PC-9 (cell line): ENCODE results near the gene TOGARAM2.

Experiments used
- EZH2 ChIP-seq: fragments of 200-600 bp; sonication (generic); IDR thresholded peaks from 2 replicates; pipeline ENCODE4 v1.8.0; 2017; ENCODE audit warnings: antibody characterized with exemption, low read depth
- TF ChIP-seq, protein P1 (sequence below): fragments of 200-600 bp; sonication (generic); conservative IDR thresholded peaks from 2 replicates; pipeline ENCODE4 v1.6.1; 2017; ENCODE audit warnings: mixed run types, antibody characterized with exemption, mild to moderate bottlenecking, moderate library complexity

DNA sequence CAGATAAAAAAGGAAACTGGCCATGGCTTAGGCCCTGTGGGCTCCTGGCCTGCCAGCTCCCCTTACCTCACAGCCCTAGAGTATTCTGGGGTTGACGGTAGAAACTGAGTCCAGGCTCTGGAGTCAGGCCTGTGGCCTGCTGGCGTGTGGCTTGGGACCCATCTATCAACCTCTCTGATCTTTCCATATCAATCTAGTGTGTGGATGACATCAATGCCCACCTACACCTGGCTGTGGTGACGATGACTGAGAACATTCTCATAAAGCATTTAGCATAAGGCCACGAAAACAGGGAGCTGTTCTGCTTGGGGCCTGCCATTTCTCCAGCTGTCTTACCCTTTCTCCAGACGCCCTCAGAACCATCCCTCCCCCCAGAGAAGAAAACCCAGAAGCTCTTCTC is 75.4 kb downstream of the TOGARAM2 start:
- TF ChIP-seq, protein P1, sequence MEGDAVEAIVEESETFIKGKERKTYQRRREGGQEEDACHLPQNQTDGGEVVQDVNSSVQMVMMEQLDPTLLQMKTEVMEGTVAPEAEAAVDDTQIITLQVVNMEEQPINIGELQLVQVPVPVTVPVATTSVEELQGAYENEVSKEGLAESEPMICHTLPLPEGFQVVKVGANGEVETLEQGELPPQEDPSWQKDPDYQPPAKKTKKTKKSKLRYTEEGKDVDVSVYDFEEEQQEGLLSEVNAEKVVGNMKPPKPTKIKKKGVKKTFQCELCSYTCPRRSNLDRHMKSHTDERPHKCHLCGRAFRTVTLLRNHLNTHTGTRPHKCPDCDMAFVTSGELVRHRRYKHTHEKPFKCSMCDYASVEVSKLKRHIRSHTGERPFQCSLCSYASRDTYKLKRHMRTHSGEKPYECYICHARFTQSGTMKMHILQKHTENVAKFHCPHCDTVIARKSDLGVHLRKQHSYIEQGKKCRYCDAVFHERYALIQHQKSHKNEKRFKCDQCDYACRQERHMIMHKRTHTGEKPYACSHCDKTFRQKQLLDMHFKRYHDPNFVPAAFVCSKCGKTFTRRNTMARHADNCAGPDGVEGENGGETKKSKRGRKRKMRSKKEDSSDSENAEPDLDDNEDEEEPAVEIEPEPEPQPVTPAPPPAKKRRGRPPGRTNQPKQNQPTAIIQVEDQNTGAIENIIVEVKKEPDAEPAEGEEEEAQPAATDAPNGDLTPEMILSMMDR: no peak
- no peak for TF ChIP-seq EZH2
